Measurements from ENCODE around the gene SDC4.

SDC4 gene

DNA sequence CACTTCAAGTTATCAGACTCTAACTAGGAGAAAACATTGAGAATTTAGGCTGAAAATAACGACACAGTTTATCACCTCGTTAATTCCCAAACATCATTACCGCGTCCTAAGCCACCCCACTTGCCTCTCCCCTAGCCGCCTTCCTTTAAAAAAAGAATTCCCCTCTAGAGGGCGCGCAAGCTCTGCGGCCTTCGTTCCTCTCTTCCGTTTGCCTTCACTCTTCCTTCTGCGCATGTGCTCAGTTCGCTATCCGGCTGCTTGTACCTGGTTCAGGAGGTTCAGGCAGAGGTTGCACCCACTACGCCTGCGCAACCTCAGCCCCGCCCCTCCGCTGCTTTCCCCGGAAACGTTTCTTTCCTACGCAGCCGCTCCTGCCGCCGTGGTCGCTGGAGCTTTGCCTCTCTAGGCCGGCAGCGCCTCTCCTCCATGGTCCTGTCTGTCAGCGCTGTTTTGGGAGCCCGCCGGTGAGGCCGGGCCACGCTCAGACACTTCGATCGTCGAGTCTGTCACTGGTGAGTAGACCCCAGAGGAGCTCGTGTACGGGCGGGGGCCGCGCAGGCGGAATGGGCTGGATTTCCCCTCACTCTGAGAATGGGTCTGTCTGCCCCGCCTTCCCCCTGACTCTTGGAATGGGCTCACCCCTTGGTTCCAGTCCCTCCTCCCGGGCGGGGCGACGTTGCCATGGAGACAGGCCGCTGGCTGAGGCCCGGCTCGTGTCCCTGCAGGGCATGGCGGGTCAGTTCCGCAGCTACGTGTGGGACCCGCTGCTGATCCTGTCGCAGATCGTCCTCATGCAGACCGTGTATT is 14.8 kb upstream of the SDC4 start, which contains the start of gene SYS1:
TSS of gene SYS1 (plus strand) at position 353 of the 807 bp plus-strand sequence. CDS start at position 729, 376 bp downstream.
- peak within 1 kb of the TSS; percentile 96 for H3K27ac ChIP-seq
- TF ChIP-seq, protein P1, sequence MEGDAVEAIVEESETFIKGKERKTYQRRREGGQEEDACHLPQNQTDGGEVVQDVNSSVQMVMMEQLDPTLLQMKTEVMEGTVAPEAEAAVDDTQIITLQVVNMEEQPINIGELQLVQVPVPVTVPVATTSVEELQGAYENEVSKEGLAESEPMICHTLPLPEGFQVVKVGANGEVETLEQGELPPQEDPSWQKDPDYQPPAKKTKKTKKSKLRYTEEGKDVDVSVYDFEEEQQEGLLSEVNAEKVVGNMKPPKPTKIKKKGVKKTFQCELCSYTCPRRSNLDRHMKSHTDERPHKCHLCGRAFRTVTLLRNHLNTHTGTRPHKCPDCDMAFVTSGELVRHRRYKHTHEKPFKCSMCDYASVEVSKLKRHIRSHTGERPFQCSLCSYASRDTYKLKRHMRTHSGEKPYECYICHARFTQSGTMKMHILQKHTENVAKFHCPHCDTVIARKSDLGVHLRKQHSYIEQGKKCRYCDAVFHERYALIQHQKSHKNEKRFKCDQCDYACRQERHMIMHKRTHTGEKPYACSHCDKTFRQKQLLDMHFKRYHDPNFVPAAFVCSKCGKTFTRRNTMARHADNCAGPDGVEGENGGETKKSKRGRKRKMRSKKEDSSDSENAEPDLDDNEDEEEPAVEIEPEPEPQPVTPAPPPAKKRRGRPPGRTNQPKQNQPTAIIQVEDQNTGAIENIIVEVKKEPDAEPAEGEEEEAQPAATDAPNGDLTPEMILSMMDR (conservative IDR thresholded peaks at IDR 0.05), result peak; percentile 99

DNA sequence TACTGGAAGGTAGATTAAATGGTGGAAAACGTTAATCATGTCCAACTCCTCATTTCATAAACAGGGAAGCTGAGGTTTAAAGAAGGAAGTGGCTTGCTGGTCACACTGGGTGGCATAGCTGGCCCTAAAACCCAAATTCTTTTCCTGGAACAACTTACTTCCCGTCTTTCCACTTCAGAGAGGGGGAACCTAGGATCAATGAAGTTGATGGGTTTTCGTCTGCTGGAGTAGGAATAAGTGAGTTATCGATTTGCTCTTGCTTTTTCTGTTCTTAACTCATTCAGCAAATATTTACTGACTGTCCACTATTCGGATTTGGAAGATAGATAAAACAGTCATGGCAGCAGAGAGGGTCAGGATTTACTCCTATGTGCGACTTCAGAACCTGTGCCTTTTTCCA is 13.6 kb upstream of the SDC4 start:
- TF ChIP-seq, protein P1 (conservative IDR thresholded peaks at IDR 0.05), result no peak
- H3K27ac ChIP-seq, result peak overlapping the region; percentile 96; the same call in 1 of the 2 replicates

DNA sequence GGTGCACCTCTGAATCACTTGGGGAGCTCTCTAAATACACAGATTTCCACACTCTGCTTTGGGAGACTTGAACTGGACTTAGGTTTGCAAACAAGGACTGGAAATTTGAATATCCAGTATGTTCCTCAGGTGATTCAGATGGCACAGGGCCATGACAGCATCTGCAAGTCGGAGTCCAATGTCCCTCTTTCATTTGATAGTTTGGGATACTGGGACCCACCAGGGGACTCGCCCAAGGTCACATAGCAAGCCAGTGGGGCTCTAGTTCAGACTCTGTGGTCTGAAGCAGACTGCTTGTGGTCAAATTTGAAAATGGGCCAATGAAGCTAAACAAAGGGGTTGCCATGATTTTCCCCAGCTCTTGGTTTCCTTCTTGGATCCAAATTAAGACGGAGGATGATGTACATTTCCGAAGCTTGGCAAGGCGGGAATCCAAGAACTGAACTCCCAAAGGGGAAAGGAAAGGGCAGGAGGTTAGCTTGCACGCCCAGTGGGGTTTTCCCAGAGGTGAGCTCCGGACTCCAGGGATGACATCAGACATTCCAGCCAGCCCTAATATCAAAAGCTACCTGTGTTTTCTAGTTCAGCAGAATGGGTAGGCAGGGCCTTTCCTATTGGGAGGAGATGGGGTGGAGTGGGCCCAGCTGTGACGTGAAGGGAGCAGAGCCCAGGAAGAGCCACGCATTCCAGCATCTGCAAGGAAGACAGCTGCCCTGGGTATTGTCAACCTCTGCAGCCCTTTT is 11.4 kb upstream of the SDC4 start:
- TF ChIP-seq, protein P1 (conservative IDR thresholded peaks at IDR 0.05), result no peak
- H3K27ac ChIP-seq, result no peak overlapping the region

DNA sequence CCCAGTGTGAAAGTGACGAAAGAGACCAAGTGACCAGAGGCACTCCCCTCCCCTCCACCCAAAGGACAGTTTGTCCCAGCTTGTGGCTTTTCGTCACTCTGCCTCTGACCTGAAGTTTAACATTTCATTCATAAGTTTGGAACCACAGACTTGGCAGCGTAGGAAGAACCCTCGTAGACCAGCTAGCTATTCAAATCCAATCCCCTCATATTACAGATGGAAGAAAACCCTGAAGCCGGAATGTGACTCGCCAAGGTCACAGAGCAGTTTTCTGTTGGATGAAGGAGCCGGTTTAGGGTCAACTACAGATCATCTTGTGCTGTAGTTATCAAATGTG is 10.8 kb upstream of the SDC4 start:
- TF ChIP-seq, protein P1 (conservative IDR thresholded peaks at IDR 0.05), result no peak
- H3K27ac ChIP-seq, result no peak overlapping the region

DNA sequence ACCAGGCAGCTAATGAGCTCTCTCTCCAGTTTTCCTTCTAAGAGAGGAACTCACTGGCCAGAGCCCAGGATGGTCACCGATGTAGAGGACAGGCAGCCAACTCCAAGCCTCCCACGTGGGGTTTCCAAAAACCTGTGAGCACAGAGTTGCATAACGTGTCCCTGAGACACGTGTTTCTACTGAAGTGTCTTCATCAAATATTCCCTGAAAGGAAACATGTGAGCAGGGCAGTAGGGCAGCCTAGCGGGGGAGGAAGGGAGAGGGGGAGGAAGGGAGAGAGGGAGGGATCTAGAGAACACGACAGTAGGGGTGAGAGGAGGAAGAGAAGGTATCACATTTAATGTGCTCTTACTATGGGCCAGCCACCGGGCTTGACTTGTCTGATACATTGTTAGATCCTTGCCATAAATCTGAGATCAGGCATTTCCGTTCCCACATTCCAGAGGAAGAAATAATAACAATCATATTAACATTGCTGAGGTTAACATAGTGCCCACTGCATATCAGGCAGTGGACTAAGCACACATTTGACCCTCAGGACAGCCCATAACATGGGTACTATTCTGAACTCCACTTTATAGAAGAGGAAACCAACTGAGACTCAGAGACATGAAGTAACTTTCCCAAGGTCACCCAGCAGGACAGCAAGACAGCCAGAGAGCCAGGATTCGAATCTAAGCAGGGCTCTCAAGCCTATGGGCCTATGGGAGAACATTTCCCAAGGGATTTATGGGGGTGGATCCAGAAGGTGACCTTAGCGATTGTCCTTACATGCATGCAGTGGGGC is 10.3 kb upstream of the SDC4 start:
- TF ChIP-seq, protein P1 (conservative IDR thresholded peaks at IDR 0.05), result no peak
- H3K27ac ChIP-seq, result no peak overlapping the region

DNA sequence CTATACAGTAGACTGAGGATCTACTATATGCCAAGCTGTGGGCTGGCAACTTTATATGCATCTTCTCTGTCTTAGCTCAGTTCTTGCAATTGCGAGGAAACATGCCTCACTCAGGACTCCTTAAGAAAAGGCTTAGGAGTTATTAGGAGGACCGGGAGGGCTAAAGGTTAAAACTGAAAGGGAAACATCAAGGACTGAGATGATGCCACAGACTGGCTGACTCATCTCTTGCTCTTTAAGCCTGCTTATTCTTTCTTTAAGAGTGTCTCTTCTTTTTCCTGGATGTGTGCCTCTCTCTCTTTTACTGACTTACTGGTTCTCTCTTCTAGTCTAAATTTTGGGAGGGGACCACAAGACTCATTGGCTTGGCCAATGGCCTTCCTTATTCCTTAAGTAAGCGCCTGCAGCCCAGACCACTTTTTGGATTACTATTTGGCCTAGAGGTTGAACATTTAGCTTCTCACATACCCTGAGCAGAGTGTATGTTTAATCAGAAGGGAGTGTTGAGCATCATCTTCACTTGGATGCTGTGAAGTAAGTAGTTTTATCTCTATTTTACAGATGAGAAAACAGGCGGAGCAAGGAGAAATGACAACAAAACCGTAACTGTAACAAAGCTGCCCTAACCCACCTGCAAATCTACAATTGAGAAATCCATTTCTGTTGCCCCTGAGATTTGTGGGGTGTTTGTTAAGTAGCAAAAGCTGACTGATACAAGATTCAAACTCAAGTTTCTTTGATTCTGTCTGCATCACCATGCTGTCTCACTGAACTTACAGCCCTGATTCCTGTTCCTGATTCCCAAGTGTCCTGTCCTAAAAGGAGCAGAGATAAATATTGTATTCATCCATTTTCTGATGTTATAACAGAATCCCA is 7.2 kb upstream of the SDC4 start:
- TF ChIP-seq, protein P1 (conservative IDR thresholded peaks at IDR 0.05), result no peak
- H3K27ac ChIP-seq, result no peak overlapping the region
